GM19238 (cell line): Measurements from ENCODE around the gene FRMD4A.
"Not testable (repeated sequence)": the region's sequence is repeated elsewhere in the genome, so short reads cannot be mapped to it uniquely, and the experiment has no call there.

ENCODE experiments used
- DNase-seq: peaks from one replicate; pipeline ENCODE4 v3.0.0; 2011; ENCODE audit warnings: low spot score; ENCODE audit not compliant: insufficient read length

Gene FRMD4A

GRCh38 chr10:13955409-13956068 lies 375.2 kb downstream of the FRMD4A start:
- no peak for DNase-seq

GRCh38 chr10:13954195-13954594 lies 376.5 kb downstream of the FRMD4A start:
- DNase-seq, result not testable (repeated sequence)

- no peak for DNase-seq
Observed at GRCh38 chr10:13953371-13953770, 377.4 kb downstream of the FRMD4A start.

- no peak for DNase-seq
Observed at GRCh38 chr10:13950543-13950939, 380.2 kb downstream of the FRMD4A start.

- DNase-seq, result no peak
Observed at GRCh38 chr10:13949844-13950542, 380.7 kb downstream of the FRMD4A start.

GRCh38 chr10:13946209-13946460 lies 384.6 kb downstream of the FRMD4A start:
- no peak for DNase-seq

GRCh38 chr10:13945390-13946208 lies 385.1 kb downstream of the FRMD4A start:
- no peak for DNase-seq

- no peak for DNase-seq
Observed at GRCh38 chr10:13944823-13945222, 385.9 kb downstream of the FRMD4A start.

GRCh38 chr10:13943735-13944398 lies 386.9 kb downstream of the FRMD4A start:
- no peak for DNase-seq

- DNase-seq, result no peak
Observed at GRCh38 chr10:13942035-13942434, 388.7 kb downstream of the FRMD4A start.

GRCh38 chr10:13939391-13939790 lies 391.3 kb downstream of the FRMD4A start:
- no peak for DNase-seq

GRCh38 chr10:13938950-13939349 lies 391.8 kb downstream of the FRMD4A start:
- DNase-seq, result no peak

- no peak for DNase-seq
Observed at GRCh38 chr10:13936826-13937225, 393.9 kb downstream of the FRMD4A start.

- no peak for DNase-seq
Observed at GRCh38 chr10:13930120-13930519, 400.6 kb downstream of the FRMD4A start.

GRCh38 chr10:13928451-13928850 lies 402.3 kb downstream of the FRMD4A start:
- DNase-seq, result no peak

- no peak for DNase-seq
Observed at GRCh38 chr10:13925971-13926780, 404.5 kb downstream of the FRMD4A start.

GRCh38 chr10:13924040-13924725 lies 406.5 kb downstream of the FRMD4A start:
- no peak for DNase-seq

GRCh38 chr10:13922586-13922985 lies 408.1 kb downstream of the FRMD4A start:
- DNase-seq, result no peak

- DNase-seq, result no peak
Observed at GRCh38 chr10:13921941-13922340, 408.8 kb downstream of the FRMD4A start.

- DNase-seq, result not testable (repeated sequence)
Observed at GRCh38 chr10:13921131-13921530, 409.6 kb downstream of the FRMD4A start.

GRCh38 chr10:13920465-13920864 lies 410.3 kb downstream of the FRMD4A start:
- DNase-seq, result no peak
